Amniotic stem cell (primary cell): ENCODE measurements around the gene BDH2.

Experiments used
- DNase-seq: peaks from one replicate; lab custom pipeline; 2025; lab: John Stamatoyannopoulos, UW

BDH2 gene

GRCh38 chr4:103085555-103086196 lies 14.0 kb downstream of the BDH2 start:
- no peak for DNase-seq

- DNase-seq = no peak
Observed at GRCh38 chr4:103079621-103080020, 20.0 kb downstream of the BDH2 start.

- DNase-seq = no peak
Observed at GRCh38 chr4:103076747-103077347, 22.8 kb downstream of the BDH2 start, which contains the start of gene SLC9B2. TSS of gene SLC9B2 (minus strand) at chr4:103076761. CDS start at chr4:103067550, 9,211 bp downstream.

GRCh38 chr4:103075894-103076746 lies 23.5 kb downstream of the BDH2 start:
- peak; percentile 25 for DNase-seq

- no peak for DNase-seq
Observed at GRCh38 chr4:103075435-103075893, 24.2 kb downstream of the BDH2 start.

- no peak for DNase-seq
Observed at GRCh38 chr4:103074744-103075434, 24.7 kb downstream of the BDH2 start.

GRCh38 chr4:103073792-103074438 lies 25.7 kb downstream of the BDH2 start:
- no peak for DNase-seq

GRCh38 chr4:103067841-103068547 lies 31.6 kb downstream of the BDH2 start:
- no peak for DNase-seq

GRCh38 chr4:103060453-103061148 lies 39.0 kb downstream of the BDH2 start:
- no peak for DNase-seq

- DNase-seq = no peak
Observed at GRCh38 chr4:103054030-103054429, 45.6 kb downstream of the BDH2 start.

GRCh38 chr4:103052779-103053178 lies 46.9 kb downstream of the BDH2 start:
- DNase-seq = no peak

GRCh38 chr4:103052145-103052544 lies 47.5 kb downstream of the BDH2 start:
- no peak for DNase-seq

GRCh38 chr4:103050736-103051436 lies 48.7 kb downstream of the BDH2 start:
- no peak for DNase-seq

GRCh38 chr4:103046416-103047290 lies 53.0 kb downstream of the BDH2 start:
- peak; percentile 18 for DNase-seq

GRCh38 chr4:103044183-103044582 lies 55.5 kb downstream of the BDH2 start:
- DNase-seq = no peak

- DNase-seq = no peak
Observed at GRCh38 chr4:103036169-103036568, 63.5 kb downstream of the BDH2 start.

GRCh38 chr4:103032574-103032973 lies 67.1 kb downstream of the BDH2 start:
- no peak for DNase-seq

- DNase-seq = no peak
Observed at GRCh38 chr4:103030791-103031190, 68.8 kb downstream of the BDH2 start.

GRCh38 chr4:103029300-103029699 lies 70.3 kb downstream of the BDH2 start:
- DNase-seq = no peak
